Transverse colon (tissue), 4 donors: ENCODE results near the gene TEX261.

ENCODE experiments used
- POLR2A ChIP-seq: fragments of 450-650 bp; IDR thresholded peaks from one replicate; pipeline ENCODE4 v1.6.1; 2016; ENCODE audit warnings: antibody characterized with exemption, mild to moderate bottlenecking, moderate library complexity
- POLR2AphosphoS5 ChIP-seq, 3 donors: sonication (generic); formaldehyde crosslinking; IDR thresholded peaks; one replicate each; pipeline ENCODE4 v1.6.1; 2016; ENCODE audit warnings: antibody characterized with exemption in 3 of 3
- TF ChIP-seq, protein P1 (sequence below), 5 experiments: fragments of 200-600 bp in 3 of 5; fragments of 450-650 bp in 2 of 5; sonication (generic) in 3 of 5; IDR thresholded peaks; 1 replicate in 2 of 5; 2 replicates in 3 of 5; pipeline ENCODE4 v1.5.1; 2016 to 2017; ENCODE audit warnings: antibody characterized with exemption in 5 of 5, inconsistent platforms in 3 of 5, mild to moderate bottlenecking in 2 of 5, moderate library complexity in 1 of 5

DNA sequence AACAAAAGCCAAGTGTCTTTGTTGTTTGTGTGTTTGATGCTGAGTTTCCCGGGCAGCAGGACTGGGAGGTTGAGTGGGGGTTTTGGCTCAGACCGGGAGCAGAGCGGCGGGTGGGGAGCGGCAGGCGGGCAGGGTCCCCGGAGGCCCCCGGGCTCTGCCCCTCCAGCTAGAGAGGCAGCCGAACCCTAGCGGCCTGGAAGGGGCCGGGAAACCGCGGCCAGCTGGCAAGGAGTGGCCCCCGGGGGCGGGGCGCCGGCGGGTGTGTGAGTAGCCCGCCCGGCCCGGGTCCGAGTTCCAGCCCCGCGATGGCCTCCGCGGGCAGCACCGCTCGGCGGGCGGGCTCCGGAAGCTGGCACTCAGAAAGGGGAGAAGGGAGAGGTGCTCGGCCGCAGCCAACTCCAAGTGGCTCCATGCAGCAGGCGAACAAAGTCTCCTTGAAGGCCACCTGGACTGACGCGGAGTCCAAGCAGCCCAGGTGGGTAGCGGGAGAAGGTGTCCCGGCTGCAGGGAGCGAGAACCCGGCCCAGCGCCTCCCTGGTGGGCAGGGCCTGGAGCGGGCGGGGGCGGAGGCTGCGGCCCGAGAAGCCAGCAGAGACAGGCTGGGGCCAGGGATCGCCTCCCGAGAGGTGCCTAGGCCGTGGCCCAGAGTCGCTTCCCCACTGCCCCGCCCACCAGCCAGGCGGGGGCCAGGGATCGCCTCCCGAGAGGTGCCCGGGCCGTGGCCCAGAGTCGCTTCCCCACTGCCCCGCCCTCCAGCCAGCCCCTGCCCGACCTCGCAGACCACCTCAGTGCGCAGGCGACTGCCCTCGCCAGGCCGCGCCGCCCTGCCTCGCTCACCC is 16.1 kb downstream of the TEX261 start, which contains the start of gene ANKRD53:
- TF ChIP-seq POLR2A (peak; percentile 5), POLR2AphosphoS5 (IDR thresholded peaks at IDR 0.05) (no peak)
- TF ChIP-seq, protein P1, sequence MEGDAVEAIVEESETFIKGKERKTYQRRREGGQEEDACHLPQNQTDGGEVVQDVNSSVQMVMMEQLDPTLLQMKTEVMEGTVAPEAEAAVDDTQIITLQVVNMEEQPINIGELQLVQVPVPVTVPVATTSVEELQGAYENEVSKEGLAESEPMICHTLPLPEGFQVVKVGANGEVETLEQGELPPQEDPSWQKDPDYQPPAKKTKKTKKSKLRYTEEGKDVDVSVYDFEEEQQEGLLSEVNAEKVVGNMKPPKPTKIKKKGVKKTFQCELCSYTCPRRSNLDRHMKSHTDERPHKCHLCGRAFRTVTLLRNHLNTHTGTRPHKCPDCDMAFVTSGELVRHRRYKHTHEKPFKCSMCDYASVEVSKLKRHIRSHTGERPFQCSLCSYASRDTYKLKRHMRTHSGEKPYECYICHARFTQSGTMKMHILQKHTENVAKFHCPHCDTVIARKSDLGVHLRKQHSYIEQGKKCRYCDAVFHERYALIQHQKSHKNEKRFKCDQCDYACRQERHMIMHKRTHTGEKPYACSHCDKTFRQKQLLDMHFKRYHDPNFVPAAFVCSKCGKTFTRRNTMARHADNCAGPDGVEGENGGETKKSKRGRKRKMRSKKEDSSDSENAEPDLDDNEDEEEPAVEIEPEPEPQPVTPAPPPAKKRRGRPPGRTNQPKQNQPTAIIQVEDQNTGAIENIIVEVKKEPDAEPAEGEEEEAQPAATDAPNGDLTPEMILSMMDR (IDR thresholded peaks at IDR 0.05): no peak
